ELF-1 (cell line): ENCODE measurements around the gene HOXC13.

Experiments
- DNase-seq: peaks from one replicate; pipeline ENCODE4 v3.0.0-alpha.2; 2016; ENCODE audit warnings: low read depth, low spot score

HOXC13 gene, protein sequence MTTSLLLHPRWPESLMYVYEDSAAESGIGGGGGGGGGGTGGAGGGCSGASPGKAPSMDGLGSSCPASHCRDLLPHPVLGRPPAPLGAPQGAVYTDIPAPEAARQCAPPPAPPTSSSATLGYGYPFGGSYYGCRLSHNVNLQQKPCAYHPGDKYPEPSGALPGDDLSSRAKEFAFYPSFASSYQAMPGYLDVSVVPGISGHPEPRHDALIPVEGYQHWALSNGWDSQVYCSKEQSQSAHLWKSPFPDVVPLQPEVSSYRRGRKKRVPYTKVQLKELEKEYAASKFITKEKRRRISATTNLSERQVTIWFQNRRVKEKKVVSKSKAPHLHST

DNA sequence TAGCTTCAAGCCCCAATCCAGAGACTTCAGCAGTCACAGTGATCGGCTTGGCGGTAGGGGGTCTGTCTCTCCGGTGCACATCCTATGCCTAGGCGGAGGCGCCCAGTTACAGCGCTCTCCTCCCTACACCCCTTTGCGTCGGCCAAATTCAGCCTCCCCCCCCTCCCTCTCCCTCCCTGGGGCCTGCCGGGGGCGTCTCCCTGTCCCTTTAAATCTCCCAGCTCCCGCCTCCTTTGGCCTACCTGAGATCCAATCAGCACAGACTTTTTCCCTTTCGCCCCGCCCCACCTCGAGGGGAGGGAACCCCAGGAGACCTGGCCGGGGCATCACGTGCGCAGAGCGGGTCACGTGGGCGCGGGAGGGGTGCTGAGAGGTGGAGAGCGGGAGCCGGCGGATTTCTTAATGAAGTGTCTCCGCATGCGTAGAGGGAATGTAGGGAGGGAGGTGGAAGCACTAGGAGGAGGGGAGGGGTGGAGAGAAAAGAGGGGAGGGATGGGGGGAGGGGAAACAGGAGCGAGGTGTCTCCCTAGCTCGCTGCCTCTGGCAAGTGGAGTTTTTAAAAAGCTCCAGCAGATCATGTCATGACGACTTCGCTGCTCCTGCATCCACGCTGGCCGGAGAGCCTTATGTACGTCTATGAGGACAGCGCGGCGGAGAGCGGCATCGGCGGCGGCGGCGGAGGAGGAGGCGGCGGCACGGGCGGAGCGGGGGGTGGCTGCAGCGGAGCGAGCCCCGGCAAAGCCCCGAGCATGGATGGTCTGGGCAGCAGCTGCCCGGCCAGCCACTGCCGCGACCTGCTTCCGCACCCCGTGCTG is at the start of gene HOXC13:
Gene HOXC13 (plus strand): TSS at position 506 of the 815 bp plus-strand sequence. CDS start 76 bp downstream, at position 582.
- peak; percentile 84 for DNase-seq

DNA sequence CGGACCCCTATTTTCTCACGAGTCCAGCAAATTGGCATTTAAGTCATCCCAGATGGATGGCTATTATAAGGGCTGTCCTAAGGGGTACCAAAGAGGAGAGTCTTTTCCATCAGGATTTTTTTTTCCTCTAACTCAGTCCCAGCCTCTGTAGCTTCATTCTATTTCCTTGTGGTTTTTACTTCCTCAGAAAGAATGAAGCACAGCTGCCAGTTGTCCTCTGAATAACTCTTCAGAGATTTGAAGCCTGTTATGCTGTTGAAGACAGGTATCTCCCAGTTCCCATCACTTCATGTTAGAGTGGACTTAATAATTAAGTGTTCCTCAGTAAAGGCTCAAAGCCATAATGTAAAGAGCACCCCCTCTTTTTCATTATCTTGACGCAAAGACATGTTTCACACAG is 48.5 kb upstream of the HOXC13 start:
- DNase-seq, result no peak

DNA sequence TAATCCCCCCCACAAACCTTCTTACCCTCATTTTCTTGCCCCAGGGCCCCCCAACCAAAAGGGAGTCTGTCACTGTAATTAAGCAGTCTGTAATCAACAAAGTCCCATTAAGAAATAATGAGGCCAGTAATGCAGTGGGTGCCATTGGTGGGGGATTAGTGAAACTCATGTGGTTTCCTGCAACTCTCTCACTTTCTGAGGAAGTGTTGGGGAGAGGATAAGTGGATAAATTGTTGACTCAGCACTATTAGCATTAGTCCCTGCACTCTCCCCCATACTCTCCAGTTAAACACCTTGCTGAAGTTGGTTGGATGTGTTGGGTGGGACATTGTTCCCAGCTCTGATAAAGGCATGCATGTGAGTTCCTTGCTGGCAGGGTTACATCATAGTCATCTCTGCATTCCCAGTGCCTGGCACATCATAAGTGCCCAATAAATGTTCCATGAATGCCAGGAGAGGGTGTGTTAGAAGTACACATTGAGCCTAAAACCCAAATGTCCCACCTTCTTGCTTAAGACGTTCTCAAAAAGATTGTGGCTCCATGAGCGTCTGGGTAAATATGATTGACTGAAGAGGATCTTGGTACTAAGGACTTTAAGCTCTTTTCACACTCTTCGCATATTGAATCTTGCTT is 45.8 kb upstream of the HOXC13 start:
- no peak for DNase-seq

DNA sequence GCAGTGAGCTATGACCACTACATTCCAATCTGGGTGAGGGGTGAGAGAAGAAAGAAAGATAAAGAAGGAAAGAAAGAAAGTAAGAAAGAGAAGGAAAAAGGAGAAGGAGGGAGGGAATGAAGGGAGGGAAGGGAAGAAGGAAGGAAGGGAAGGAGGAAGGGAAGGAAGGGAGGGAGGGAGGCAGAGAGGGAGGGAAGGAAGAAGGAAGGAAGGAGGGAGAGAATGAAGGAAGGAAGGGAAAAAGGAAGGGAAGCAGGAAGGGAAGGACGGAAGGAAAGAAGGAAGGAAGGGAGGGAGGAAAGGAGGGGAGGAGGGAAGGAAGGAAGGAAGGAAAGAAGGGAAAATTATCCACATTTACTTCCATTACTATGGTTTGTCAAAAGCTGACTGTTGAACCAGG is 39.4 kb upstream of the HOXC13 start:
- DNase-seq, result no peak

DNA sequence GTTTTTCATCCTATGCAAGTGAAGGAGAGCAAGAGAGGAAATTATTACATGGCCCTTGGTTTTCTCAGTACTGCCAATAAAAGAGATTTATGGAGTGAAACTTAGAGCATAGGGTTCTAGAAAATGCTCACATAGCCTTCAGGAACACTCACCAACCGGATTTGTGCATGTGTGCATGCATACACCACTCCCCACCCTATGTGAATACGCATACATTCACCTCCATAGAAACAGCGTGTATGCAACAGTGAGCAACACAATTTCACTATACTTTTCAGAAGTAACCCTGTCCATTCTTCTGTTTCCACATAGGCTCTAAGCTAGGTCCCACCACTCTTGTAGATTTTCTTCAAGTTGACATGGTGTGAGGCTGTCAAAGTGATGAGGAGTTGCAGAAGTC is 31.5 kb upstream of the HOXC13 start:
- no peak for DNase-seq

DNA sequence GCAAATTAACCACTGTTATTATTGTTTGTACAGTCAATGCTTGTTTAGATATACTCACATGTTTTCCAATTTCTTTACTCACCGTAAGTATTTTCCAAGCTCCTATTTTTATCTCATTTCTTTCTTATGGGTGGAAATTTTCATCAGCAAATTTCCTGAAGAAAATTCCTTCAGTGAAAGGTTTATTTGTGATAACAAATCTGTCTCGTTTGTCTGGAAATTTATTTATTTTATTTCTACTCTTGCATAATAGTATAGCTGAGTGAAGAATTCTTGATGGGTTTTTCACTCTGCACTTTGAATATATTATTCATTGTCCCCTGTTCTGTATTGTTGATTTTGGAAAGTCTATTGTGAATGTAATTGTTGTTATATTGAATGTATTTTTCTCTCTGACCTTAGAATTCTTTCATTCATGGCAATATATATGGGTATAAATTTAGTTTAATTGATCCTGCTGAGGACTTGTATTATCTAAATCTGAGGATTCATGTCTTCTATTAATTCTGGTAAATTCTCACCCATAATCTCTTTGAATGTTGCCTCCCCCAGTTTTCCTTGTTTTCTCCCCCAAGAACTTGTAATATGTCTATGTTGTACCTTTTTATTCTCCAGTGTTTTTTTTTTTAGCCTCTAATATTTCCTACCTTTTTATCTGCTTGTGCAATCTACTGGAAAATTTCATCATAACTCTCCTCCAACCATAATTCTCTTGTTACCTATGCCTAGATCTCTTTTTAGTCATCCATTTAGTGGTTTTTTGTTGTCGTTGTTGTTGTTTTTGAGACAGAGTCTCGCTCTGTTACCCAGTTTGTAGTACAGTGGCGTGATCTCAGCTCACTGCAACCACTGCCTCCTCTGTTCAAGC is 21.6 kb upstream of the HOXC13 start:
- no peak for DNase-seq

DNA sequence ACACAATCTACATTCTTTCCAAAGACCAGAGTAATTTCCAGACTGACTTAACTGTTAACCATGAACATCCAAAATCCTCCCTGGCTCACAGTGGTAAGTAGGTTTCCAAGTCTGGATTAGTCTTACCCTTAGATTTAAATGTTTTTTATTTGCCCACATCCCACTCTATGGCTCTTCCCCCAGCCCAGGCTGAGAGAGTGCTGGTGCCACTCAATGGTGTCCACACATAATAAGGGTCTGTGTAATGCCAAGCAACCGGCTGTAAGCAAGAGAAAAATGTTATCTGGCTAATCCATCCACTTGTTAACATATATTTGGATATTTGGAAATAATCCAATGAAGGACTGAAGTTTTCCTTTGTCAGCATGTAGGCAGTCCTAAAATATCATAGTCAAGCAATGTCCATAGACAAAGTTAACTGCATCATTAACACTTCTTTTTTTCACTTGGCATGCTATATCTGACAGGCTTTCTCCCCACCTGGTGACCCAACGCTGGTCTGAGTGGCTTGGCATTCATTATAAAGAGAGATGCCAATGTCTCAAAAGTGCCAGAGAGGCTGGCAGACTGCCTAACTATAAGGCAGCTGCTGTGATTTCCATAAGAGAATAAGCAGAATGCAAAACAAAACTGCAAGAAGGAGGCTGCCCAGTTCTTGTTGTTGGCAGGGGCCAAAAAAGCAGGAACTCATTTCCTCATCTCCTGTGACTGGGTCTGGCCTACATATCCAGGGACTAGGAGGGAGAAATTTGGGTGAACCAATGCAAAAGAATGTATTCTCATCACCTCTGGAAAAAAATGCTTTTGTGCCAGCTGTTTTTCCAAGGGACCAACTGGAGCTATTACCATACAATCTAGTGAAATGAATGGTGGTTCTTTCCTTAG is 13.9 kb upstream of the HOXC13 start:
- no peak for DNase-seq

DNA sequence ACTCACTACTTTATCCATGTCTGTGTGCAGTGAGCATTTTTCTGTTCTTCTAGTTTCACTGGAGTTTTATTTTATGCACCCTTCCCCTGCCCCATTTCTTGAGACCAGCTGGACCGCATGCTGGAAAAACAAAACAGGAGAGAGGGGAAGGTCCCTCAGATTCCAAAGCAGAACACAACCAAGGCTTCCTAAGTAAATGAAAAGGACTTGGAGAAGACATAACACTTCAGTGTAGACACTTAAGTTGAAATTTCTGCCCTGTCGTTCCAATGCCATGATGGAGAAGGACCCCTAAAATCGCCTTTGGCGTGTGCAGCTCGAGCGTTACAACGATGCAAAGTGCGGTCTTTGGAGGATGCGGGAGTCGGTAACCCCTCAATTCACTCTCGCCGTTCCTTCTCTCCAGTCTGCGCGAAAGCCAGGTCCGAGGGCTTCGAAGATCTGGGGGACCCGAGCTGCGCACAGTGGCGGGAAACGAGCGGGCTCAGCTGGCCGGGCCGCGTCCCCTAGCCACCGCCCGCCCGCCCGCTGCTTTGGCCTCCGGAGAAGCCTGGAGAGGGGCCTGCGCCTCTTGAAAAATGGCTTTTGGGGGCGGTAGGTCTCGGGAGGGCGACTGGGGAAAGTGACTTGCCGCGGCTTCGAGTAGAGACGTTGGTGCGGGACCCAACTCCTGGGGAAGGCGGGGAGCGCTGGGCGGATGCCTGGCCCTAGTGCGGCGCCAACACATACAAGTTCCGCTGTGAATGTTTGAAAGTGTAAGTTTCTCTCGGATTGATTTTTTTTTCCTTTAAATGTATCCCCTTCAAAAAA is 11.2 kb upstream of the HOXC13 start:
- DNase-seq, result no peak

DNA sequence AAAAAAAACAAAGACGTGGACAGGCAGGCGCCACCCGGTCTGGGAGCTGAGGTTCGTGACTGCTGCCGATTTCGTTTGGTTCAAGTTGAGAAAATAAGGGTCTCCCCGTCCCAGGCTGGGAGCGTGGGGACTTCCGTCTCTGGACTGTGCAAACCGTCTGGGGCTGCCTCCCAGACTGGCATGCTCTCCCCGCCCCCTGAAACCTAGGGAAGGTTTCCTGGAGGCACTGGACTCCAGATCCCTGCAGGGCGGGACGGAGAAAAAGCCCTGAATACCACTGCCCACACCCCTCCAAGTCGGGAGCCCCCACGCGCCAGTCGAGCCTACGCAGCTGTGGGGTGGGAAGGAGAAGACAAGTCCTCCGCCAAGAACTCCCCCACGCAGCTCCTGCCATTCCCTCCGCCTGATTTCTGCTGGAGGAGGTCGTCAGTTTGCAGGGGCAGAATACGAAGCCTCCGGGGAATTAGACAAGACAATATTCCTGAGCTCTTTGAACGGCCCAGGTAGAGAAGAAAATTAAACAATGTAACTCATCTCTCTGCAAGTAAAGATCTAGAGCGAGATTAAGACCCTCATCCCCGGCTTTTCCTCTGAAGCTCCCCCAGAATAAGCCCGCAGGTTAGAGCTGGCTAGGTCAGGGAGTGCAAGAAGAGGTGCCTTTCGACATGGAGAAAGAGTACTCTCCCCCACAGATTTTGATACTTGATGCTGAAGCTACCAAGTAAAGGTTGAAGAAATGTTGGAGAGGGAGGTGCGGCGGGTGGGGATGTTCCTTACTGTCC is 10.4 kb upstream of the HOXC13 start:
- DNase-seq, result no peak

DNA sequence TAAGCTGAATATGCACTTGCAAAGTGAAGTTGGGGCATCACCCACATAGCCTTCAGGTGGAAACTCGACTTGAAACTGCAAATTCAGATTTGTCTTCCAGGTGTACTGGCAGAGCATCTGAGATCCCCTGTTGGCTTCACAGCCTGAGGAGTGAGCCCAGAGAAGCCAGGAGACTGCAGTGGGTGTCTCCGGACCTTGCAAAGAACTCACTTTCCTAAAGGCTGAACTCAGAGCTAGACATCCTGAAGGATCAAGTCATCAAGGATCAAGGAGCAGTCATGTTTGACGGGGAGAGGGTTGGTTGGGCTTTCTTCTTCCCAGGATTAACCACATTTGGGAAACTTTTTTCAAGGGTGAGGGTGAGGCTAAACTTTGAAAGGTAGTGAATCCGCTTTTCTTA is 9.1 kb upstream of the HOXC13 start:
- DNase-seq, result no peak

DNA sequence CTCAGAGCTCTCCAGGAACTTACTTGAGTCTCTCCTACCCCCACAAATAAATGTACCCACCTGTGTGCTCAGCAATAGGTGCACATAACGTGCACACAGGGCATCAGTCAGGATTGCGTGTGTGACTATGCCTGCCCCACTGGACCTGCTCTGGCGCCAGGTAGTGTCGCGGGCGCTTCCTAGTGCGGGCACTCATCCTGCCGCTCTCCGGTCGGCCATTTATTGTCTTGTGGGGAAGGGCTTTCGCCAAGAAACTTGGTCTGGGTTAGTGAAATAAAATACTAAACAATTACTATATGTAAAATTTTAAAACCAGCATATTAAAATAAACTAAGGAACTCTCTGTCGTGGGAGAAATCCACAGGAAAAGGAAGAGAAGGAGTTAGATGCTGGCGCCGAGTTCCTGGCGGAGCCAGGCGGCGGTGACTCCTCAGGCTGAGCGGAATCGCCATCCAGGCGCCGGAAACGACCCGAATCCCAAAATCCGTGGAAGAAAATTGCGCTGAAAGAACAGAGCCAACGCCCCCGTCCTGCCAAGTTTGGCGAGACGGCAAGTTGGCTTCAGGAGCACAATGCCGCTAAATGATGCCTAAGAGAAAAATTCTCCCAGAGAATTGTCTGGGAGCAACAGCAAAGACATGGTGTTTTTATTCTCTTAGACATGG is 7.9 kb upstream of the HOXC13 start:
- no peak for DNase-seq

DNA sequence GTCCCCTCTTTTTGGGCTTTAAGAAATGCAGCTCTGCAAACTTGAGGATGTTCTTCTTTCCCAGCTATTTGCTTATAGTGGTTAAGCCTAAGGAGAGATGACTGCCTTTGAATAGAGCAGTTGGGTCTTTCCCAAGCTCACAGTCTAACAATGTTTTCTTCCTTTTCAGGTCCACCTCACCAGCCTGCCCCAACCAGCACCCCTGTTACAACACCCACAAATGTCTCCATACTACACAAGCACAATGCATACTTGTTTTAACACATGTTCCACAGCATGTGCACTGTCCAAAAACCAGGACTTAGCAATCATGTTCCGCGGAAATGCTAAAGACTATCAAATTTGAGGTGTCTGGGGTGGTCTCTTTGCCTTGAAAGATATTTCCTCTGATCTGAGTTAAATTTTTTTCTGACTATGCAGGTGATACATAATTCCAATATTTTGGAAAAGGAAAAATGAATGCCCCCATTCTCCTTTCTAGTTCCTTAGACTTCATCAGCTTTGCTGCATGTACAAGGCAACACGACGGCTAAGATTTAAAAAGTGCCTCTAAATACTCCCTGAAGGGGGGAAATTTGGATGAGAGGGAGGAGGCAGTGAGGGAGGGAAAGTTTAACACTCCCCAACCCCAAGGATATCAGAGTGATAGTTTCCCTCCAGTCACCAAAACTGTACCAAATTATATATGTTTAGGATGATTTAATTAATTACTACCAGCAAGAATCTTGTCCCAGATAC is 6.6 kb upstream of the HOXC13 start:
- DNase-seq, result no peak

DNA sequence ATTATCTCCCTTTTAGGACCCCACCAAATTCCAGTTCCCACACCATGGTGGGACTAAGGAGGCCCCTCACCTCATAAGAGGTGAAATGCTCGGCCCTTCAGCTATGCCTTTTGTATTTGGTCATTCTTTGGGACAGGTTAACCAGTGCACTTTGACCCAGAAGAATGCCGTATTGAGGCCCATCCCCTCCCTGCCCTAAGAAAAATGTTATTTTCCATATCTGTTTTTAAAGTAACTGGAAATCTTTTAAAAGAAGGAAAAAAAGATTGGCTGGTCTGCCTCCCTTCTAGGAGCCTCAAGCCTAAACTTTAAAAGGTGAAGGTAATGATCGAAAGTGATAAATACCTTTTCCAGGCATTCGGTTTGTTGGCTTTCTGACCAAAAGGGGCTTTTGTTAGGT is 5.7 kb upstream of the HOXC13 start:
- no peak for DNase-seq

DNA sequence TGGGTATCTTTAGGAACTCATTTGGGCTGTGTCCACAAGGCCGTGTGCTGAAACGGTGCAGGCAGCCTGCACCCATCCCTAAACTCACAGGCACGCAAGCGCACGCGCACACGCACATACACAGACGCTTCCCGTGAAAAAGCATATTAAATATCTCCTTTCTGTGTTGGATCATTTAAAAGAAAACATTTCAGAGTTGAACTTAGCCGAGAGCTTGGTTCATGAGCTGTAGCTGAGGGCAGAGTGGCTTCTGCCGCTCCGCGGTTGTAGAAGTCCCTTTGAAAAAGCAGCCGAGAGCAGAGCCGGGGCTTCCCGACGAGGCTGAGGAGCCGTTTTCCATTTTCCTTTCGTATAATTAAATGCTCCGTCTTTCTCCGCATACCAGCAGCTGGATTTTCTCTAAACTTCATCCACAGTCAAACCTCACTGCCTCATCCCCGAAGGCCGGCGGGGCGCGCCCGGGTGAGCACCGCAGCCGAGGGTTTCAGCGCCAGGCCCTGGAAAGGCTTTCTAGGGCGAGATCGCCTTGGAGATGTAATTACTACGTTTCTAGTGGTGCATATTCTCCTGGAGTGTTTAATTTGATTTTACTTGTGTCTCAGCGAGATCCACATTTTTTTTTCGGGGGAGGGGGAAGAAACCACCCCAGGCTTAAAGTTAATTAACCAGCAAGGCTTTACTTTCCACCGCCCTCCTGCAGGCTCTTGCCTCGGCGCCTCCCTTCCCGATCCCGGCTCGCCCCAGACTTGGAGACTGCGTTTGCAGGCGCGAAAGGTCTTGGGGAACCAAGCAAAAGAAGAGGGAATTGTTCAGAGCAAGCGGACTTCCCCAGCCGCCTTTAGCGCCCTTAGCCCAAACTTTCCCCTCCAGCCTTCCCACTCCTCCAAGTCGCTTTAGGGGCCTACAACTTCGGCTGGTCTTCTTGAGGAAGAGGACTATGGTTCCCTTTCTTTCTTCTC is 3.0 kb upstream of the HOXC13 start:
- no peak for DNase-seq

DNA sequence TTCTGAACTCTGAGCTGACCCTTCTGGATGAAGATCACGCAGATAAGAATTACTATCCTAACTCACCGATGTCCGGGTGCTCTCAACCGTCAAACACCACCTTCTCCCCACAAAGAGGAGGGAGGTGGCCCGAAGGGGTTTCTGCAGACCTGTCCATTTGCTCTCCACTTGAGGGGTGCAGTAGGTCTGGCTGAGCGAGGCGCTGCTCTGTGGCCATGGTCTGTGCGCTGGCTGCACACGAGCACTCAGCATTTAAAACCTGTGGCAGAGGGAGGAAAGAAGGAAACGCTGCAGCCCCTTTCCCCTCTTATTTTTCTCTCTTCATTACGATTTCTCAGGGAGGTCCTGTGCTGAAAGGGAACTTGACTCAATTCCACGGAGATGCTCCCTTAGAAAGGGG is 1.5 kb upstream of the HOXC13 start:
- DNase-seq, result no peak

DNA sequence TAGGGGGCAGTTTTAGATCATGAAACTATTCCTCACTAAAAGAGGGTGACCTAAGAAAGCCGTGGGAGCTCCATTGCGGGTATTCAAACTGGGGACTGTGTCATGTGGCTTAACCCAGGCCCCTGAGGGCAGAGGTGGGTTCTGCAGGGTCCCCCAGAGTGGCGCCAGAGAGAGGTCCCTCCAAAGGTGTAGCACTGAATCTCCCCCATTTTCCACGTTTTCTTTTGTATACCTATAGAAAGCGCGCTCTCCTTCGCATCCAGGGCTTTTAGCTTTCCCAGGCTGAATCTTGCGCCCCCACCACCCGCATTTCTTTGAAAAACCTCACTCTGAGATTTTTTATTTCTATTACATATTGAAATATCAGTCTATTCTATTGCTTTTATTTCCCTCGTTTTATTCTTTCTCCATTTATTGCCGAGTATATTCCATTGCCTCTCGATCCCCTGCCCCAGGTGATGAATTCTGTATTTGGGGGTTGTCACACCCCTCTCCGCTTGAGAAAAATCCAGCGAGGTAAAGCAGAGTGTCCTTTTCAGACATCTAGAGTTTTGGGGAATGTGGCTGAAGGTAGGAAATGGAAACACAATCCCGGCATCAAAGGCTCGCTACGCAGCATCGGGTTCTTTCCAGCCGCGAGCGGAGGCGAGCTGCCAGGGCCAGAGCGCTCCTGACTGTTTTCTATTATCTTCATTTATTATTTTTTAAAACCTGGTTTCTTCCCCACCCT is 870 bp upstream of the HOXC13 start:
- no peak for DNase-seq
